ENCODE data around the gene LSP1. TPM values are rescaled to one million over a fixed set of nuclear protein-coding genes. Genes with fewer than 3 reads are reported as not detected.

The LSP1 gene
- total and polyA plus RNA-seq, 2 of the 13 experiments (the other 11 are each of a cell fraction or from before 2014, with no cell fraction given) = 0.59 to 1.00 TPM

GRCh38 chr11:1830322-1831223, 22.3 kb upstream of the LSP1 start (continued):
- TF ChIP-seq PRDM10 (CRISPR knock-in tag; IDR thresholded peaks at IDR 0.05; ENCODE audit: low read depth) = no peak
- TF ChIP-seq HIVEP1 (CRISPR knock-in tag; IDR thresholded peaks at IDR 0.05) = peak; percentile 72
- TF ChIP-seq ZNF724P (CRISPR knock-in tag; IDR thresholded peaks at IDR 0.05; ENCODE audit: borderline replicate concordance) = peak; percentile 92; the same call in 1 of the 2 replicates
- TF ChIP-seq MED1 (CRISPR knock-in tag; IDR thresholded peaks at IDR 0.05) = peak; percentile 98
- TF ChIP-seq PAF1 (CRISPR knock-in tag; IDR thresholded peaks at IDR 0.05) = no peak
- no peak; the same call in 1 of the 2 replicates for TF ChIP-seq ZNF543 (CRISPR knock-in tag; IDR thresholded peaks at IDR 0.05)
- no peak for TF ChIP-seq SIN3B (IDR thresholded peaks at IDR 0.05; ENCODE audit: low read length)
- no peak for TF ChIP-seq ZKSCAN5 (CRISPR knock-in tag; IDR thresholded peaks at IDR 0.05)
- TF ChIP-seq ZNF737 (CRISPR knock-in tag; IDR thresholded peaks at IDR 0.05; ENCODE audit: borderline replicate concordance) = no peak
- no peak for TF ChIP-seq ZNF782 (CRISPR knock-in tag; IDR thresholded peaks at IDR 0.05; ENCODE audit: borderline replicate concordance)
- no peak for TF ChIP-seq ZBTB49 (CRISPR knock-in tag; IDR thresholded peaks at IDR 0.05; ENCODE audit: borderline replicate concordance)
- TF ChIP-seq ZNF749 (CRISPR knock-in tag; IDR thresholded peaks at IDR 0.05; ENCODE audit: borderline replicate concordance) = 0 out of 2 replicates have a peak, but pooled peaks have one; percentile 39
- no peak for TF ChIP-seq CAMTA2 (CRISPR knock-in tag; IDR thresholded peaks at IDR 0.05; ENCODE audit: borderline replicate concordance)
- TF ChIP-seq POLR2AphosphoS5 (IDR thresholded peaks at IDR 0.05; ENCODE audit: low read depth, low read length) = peak; percentile 70
- peak; percentile 54; the same call in 1 of the 2 replicates for TF ChIP-seq ZNF441 (CRISPR knock-in tag; IDR thresholded peaks at IDR 0.05; ENCODE audit: borderline replicate concordance)
- TF ChIP-seq FOXK1 (CRISPR knock-in tag; IDR thresholded peaks at IDR 0.05; ENCODE audit: borderline replicate concordance, low read depth) = no peak
- peak; percentile 71; the same call in 1 of the 2 replicates for TF ChIP-seq BRD4 (CRISPR knock-in tag; IDR thresholded peaks at IDR 0.05)
- TF ChIP-seq ZNF530 (CRISPR knock-in tag; IDR thresholded peaks at IDR 0.05; ENCODE audit: low read depth) = no peak
- TF ChIP-seq ATF3 (CRISPR knock-in tag; IDR thresholded peaks at IDR 0.05) = no peak
- TF ChIP-seq ZNF841 (CRISPR knock-in tag; IDR thresholded peaks at IDR 0.05; ENCODE audit: borderline replicate concordance) = no peak
- no peak for TF ChIP-seq FOXK2 (IDR thresholded peaks at IDR 0.05)
- TF ChIP-seq KAT8 (CRISPR knock-in tag; IDR thresholded peaks at IDR 0.05) = peak; percentile 50

Measured in HepG2 (cell line).